OCI-LY7 (cell line): ENCODE data around the gene MACROH2A2. TPM values are rescaled to one million over a fixed set of nuclear protein-coding genes. Genes with fewer than 3 reads are reported as not detected.

Experiments used
- BruUV-seq: library from RNA; stranded (reverse); fragments of 400-500 nt; replicated peaks from 2 replicates; lab custom pipeline; 2021; lab: Mats Ljungman, UMichigan
- CTCF ChIA-PET: fragments of 300-600 bp; sonication (Branson Sonifier 250); formaldehyde crosslinking; loops from one replicate; lab custom pipeline; 2022; ENCODE audit warnings: antibody characterized with exemption; ENCODE audit not compliant: unreplicated experiment; lab: Charles Lee
- POLR2A ChIA-PET: fragments of 300-600 bp; sonication (Branson Sonifier 250); formaldehyde crosslinking; loops from one replicate; lab custom pipeline; 2022; ENCODE audit warnings: antibody characterized with exemption; lab: Charles Lee
- DNase-seq: peaks from one replicate; pipeline ENCODE4 v3.0.0-alpha.2; 2015; ENCODE audit warnings: low spot score
- H2AFZ ChIP-seq: fragments of 200-600 bp; sonication (generic), shearing (Covaris generic); 2 replicates; pipeline ENCODE4 v1.6.1; 2014; ENCODE audit warnings: mild to moderate bottlenecking, antibody characterized with exemption, low read length, moderate library complexity
- H3K27ac ChIP-seq: fragments of 200-600 bp; sonication (generic); 2 replicates; pipeline ENCODE4 v1.5.1; 2014; ENCODE audit warnings: mixed run types, low read depth, mild to moderate bottlenecking, moderate library complexity, low read length, inconsistent platforms; ENCODE audit not compliant: poor library complexity, severe bottlenecking
- H3K36me3 ChIP-seq: fragments of 200-600 bp; sonication (generic); 2 replicates; pipeline ENCODE4 v1.6.1; 2014; ENCODE audit warnings: mild to moderate bottlenecking, antibody characterized with exemption, low read length, moderate library complexity, mixed read lengths; ENCODE audit not compliant: insufficient read depth
- H3K4me1 ChIP-seq: fragments of 200-600 bp; sonication (generic); 2 replicates; pipeline ENCODE4 v1.5.1; 2014; ENCODE audit warnings: mild to moderate bottlenecking, low read length; ENCODE audit not compliant: insufficient read depth, poor library complexity, severe bottlenecking
- H3K4me2 ChIP-seq: fragments of 200-600 bp; sonication (generic); 2 replicates; pipeline ENCODE4 v1.6.1; 2014; ENCODE audit warnings: mild to moderate bottlenecking, low read length
- H3K4me3 ChIP-seq: fragments of 200-600 bp; sonication (generic); 2 replicates; pipeline ENCODE4 v1.5.1; 2014; ENCODE audit warnings: mild to moderate bottlenecking, low read depth, low read length; ENCODE audit not compliant: poor library complexity, severe bottlenecking
- H3K79me2 ChIP-seq: fragments of 200-600 bp; sonication (generic); 2 replicates; pipeline ENCODE4 v1.6.1; 2016; ENCODE audit warnings: low read depth, mild to moderate bottlenecking, low read length, moderate library complexity, mixed read lengths; ENCODE audit not compliant: insufficient read depth
- H3K9me2 ChIP-seq: fragments of 200-600 bp; sonication (generic); 2 replicates; pipeline ENCODE4 v1.6.1; 2016; ENCODE audit warnings: mild to moderate bottlenecking, low read length, mixed read lengths; ENCODE audit not compliant: insufficient read depth
- H3K9me3 ChIP-seq: fragments of 200-600 bp; sonication (generic); 2 replicates; pipeline ENCODE4 v1.6.1; 2014; ENCODE audit warnings: mild to moderate bottlenecking, mixed run types, low read length, mixed read lengths
- H4K20me1 ChIP-seq: fragments of 200-600 bp; sonication (generic); 2 replicates; pipeline ENCODE4 v1.6.1; 2014; ENCODE audit warnings: mild to moderate bottlenecking, antibody characterized with exemption, low read length, moderate library complexity, mixed read lengths; ENCODE audit not compliant: insufficient read depth
- CTCF ChIP-seq: fragments of 200-600 bp; sonication (generic); conservative IDR thresholded peaks from 2 replicates; pipeline ENCODE4 v1.5.1; 2014; ENCODE audit warnings: mild to moderate bottlenecking, antibody characterized with exemption, low read length, moderate library complexity, mixed read lengths
- EZH2phosphoT487 ChIP-seq: fragments of 200-600 bp; sonication (generic); IDR thresholded peaks from 2 replicates; pipeline ENCODE4 v1.6.1; 2018; ENCODE audit warnings: low read depth, borderline replicate concordance, mild to moderate bottlenecking, mixed run types, antibody characterized with exemption, low read length, moderate library complexity, mixed read lengths
- intact Hi-C: fragments of 100-400 bp; cut with micrococcal nuclease; formaldehyde crosslinking; loops from one replicate; pipeline ENCODE4 v1.10.0; 2022; ENCODE audit not compliant: unreplicated experiment
- total RNA-seq, 2 experiments: library from RNA; depleted of rRNA in 1 of 2; stranded (reverse); fragments of >200 nt in 1 of 2; shearing (Covaris generic) in 1 of 2; gene quantifications; 2 replicates each; pipeline ENCODE4 v1.2.3, GENCODE V29; 2014 to 2022

The MACROH2A2 gene
- total RNA-seq, 2 experiments from 2014 or later: not detected

GRCh38 chr10:70142555-70142954, 89.9 kb downstream of the MACROH2A2 start:
- no TSS peak for BruUV-seq
- H4K20me1 ChIP-seq: no peaks in the 10 kb centered on the region
- H2AFZ ChIP-seq: no peak overlapping the region
- no peak overlapping the region for H3K27ac ChIP-seq
- intact Hi-C loops: loop anchor here (10.0 kb wide), 1 partner anchor 222 kb away; no protein-coding TSS in a partner anchor
- peaks cover 10% of the 10 kb centered on the region; the same call in 1 of the 2 replicates for H3K36me3 ChIP-seq
- peaks cover 16% of the 10 kb centered on the region for H3K4me1 ChIP-seq
- no peak for DNase-seq
- CTCF ChIA-PET: no interaction called here
- H3K79me2 ChIP-seq: no peaks in the 10 kb centered on the region; the same call in 1 of the 2 replicates
- no peaks in the 10 kb centered on the region for H3K9me2 ChIP-seq
- no peak for TF ChIP-seq EZH2phosphoT487
- TF ChIP-seq CTCF: no peak
- H3K9me3 ChIP-seq: no peaks in the 10 kb centered on the region
- POLR2A ChIA-PET: no interaction called here
- no peak overlapping the region for H3K4me2 ChIP-seq
- H3K4me3 ChIP-seq: no peak overlapping the region

GRCh38 chr10:70144372-70145110, 91.9 kb downstream of the MACROH2A2 start:
- TF ChIP-seq CTCF (no peak), EZH2phosphoT487 (no peak)
- no peak for DNase-seq
- H3K79me2 ChIP-seq: no peaks in the 10 kb centered on the region; the same call in 1 of the 2 replicates
- H3K9me2 ChIP-seq: no peaks in the 10 kb centered on the region
- peak overlapping the region; percentile 76 for H3K4me3 ChIP-seq
- ChIA-PET CTCF (no interaction called here), POLR2A (interaction anchor here (0.6 to 1.3 kb wide), 5 partner anchors 18 to 216 kb away, joined by 3 to 4 read pairs (median 3); no protein-coding TSS in a partner anchor)
- peaks cover 17% of the 10 kb centered on the region for H3K4me1 ChIP-seq
- peak overlapping the region; percentile 90 for H3K4me2 ChIP-seq
- peaks cover 17% of the 10 kb centered on the region for H3K36me3 ChIP-seq
- no peaks in the 10 kb centered on the region for H4K20me1 ChIP-seq
- no peak overlapping the region for H2AFZ ChIP-seq
- no peak overlapping the region for H3K27ac ChIP-seq
- no peaks in the 10 kb centered on the region for H3K9me3 ChIP-seq
- intact Hi-C loops: loop anchor here (10.0 kb wide), 1 partner anchor 220 kb away; no protein-coding TSS in a partner anchor
- no TSS peak for BruUV-seq
